GM18907 (cell line): ENCODE measurements around the gene COMTD1.
"Not testable (repeated sequence)": the region's sequence is repeated elsewhere in the genome, so short reads cannot be mapped to it uniquely, and the experiment has no call there.

Source experiments
- ATAC-seq: cut with Tn5 transposase; IDR thresholded peaks from one replicate; pipeline ENCODE4 v1.9.1; 2021; ENCODE audit warnings: mild to moderate bottlenecking, moderate library complexity; ENCODE audit not compliant: unreplicated experiment

The COMTD1 gene

DNA sequence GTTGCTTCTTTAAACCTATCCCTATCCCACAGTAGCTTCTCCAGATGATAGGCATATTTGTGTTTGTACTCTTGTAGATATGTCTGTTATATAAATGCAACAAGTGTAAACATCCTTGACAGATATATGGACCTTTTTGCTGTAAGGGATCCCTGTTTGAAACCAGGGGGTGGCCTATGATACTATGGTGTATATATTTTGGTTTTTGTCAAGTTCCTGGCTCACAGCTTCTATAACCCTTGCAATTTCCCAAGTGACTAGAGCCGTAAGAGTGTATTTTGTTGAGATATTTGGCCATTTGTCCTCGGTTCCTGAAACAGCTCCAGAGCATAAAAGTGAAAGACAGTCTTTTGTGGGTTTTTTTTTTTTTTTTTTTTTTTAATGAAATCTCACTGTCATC, 9.7 kb downstream of the COMTD1 start:
- no peak for ATAC-seq

DNA sequence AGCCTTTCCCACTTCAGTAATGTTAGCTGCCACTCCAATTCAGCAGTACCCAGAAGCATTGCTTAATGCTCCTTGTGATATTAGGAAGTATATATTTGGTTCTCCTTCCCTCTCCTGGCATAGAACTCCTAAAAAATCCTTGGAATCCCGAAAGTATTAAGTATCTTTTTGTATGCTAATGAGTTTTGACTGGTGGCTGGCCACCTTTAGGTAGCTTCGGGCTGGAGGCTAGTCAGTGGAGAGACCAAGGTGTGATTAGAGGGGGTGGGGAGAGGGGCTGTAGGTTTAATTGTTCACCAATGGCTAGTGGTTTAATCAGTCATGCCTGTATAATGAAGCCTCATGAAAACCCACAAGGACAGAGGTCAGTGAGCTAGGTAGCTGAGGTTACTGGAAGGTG, 12.2 kb downstream of the COMTD1 start:
- ATAC-seq, result no peak

DNA sequence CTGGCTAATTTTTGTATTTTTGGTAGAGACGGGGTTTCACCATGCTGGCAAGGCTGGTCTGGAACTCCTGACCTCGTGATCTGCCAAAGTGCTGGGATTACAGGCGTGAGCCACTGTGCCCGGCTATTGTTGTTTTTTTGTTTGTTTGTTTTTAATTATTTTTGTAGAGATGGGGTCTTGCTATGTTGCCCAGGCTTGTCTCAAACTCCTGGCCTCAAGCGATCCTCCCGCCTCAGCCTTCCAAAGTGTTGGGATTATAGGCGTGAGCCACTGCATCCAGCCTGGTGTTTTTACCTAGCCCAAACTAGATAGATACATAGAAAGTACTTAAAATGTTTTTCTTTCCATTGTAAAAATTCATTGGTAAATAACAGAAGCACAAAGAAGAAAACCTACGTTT, 14.3 kb downstream of the COMTD1 start:
- ATAC-seq, result not testable (repeated sequence)

DNA sequence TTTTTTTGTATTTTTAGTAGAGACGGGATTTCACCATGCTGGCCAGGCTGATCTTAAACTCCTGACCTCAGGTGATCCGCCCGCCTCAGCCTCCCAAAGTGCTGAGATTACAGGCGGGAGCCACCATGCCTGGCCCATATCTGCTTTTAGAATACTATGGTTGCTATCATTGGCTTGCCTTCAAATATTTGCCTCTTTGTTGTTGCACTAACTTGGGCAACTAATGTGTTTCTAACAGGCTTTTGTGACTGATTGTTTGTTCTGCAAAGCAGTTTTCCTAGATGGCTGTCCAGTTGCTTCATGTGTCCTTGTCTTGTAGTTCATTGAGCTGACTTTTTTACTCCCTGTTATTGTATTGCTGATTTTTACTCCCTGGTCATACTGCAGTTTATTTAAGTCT, 15.5 kb downstream of the COMTD1 start:
- no peak for ATAC-seq

DNA sequence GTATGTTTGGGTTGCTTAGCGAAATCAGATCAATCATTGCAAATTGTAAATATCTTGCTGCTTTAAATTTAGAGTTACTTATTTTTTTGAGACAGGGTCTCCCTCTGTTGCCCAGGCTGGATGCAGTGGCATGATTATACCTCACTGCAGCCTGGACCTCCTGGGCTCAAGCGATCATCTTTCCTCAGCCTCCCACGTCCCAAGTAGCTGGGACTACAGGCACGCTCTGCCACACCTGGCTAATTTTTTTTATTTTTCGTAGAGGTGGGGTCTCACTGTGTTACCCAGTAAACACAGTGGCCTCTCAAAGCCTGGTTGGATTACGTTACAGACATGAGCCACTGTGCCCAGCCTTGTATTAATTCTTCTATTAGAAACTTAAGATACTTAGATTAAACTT, 23.4 kb downstream of the COMTD1 start:
- no peak for ATAC-seq

DNA sequence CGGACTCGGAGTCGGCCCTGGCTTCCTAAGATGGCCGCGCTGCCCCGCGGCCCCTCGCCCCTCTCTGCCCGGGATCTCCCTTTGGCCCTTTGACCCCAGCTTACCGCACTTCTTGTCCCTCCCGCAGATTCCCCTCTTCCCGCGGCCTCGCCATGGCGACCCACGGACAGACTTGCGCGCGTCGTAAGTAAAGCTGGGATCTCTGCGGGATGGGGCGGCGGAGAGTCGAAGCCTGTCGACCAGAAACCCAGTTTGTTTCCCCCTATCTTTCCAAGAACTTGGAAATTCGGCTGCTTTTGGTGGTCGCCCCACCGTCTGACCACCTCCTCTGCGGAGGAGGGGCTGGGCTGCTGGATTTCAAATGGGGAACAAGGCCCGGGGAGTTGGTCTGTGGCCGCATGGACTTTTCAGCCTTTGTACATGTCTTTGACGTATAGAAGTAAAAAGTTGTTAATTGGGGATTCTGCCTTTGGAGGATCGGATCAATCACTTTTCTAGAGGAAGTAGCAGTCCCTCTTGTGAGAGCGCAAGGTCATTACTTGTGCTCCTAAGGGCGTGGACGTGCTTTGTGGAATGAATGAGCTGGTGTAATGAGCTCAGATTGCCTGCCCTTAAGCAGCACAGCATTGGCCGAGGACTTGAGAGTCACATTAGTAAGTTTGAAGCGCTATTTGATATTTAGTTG, 24.6 kb downstream of the COMTD1 start:
- ATAC-seq, result no peak

DNA sequence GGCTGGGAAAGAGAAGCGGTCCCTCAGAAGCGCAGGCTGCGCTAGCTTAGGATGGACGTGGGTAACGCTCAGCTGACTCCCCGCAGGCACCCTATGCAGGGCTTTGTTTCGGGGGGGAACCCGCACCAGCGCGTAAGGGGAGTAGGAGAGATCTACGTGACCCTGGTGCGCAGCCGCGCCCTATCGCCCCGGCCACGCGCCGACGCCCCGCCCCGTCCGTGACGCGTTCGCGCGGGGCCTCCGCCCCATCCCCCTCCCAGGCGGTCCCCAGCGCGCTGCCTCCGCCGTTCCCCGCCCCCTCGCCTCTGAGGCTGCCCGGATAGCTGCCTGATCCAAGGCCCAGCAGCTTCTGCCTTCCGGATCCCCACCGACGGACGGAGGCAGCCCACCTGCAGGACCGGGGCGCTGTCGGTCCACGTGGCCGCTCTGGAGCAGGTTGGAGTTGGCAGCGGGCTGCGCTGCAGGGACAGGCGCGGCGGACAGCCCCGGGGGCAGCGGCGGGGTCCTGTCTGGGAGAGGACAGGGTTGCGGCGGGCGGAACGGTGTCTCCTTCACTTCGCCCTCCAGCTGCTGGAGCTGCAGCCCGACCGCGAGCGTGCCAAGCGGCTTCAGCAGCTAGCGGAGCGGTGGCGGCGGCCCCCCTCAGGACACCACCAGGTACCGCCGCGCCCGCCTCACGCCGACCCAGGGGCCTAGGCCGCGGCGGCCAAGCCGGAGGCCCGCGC, 25.3 kb downstream of the COMTD1 start, which contains the start of gene VDAC2:
VDAC2 (plus strand) TSS at position 515 of the 725 bp plus-strand sequence. CDS start 363 bp downstream, outside the sequence.
- peak; percentile 84 for ATAC-seq

DNA sequence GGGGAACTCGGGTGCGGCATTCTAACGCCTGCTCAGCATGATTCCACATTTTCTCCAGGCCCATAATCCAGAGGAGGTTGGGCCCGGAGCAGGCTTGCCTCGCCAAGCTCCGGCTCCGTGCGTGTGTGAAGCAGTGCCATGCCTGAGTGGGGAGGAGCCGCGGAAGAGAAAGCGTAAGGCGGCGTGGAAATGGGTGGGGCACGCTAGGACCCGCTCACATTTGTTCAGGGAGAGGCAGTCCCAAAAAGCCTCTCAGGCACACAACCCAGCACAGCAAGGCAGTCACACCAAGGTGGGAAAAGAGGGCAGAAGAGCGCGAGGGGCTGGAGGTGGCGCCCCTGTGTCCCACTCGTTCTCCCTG, 25.9 kb downstream of the COMTD1 start:
- peak; percentile 63 for ATAC-seq

DNA sequence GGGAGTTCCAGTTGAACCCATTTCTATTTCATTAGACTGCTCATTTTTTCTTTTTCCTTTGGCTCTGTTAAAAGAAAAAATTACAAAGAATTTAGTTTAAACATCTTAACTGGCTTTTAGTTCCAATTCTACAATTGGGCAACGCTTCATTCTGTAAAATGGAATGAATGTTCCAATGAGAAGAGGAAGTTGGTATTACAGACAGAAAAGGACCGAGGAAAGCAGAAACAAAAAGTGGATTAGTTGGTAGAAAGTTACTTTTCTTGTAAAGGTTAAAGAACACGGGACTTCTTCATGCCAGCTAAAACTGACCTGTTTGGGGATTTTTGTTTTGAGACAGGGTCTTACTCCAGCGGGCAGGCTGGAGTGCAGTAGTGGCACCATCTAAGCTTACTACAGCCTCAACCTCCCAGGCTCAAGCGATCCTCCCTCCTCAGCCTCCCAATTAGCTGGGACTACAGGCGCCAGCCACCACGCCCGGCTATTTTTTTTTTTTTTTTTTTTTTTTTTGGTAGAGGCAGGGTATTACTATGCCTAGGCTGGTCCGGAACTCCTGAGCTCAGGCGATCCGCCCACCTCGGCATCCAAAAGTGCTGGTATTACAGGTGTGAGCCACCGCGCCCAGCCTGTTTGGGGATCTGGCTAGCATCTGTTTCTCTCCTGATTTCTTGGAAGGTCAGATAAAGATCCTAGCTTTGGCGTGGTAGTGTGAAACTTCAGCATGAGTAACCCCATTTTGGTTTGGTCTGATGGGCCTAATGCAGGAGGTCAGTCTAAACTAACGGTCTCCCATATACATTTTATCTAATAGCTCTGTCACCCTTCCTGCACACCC, 26.5 kb downstream of the COMTD1 start:
- ATAC-seq, result peak; percentile 3

GRCh38 chr10:75208181-75208580, 27.6 kb downstream of the COMTD1 start:
- ATAC-seq, result no peak

GRCh38 chr10:75207857-75208144, 28.0 kb downstream of the COMTD1 start:
- ATAC-seq, result no peak

DNA sequence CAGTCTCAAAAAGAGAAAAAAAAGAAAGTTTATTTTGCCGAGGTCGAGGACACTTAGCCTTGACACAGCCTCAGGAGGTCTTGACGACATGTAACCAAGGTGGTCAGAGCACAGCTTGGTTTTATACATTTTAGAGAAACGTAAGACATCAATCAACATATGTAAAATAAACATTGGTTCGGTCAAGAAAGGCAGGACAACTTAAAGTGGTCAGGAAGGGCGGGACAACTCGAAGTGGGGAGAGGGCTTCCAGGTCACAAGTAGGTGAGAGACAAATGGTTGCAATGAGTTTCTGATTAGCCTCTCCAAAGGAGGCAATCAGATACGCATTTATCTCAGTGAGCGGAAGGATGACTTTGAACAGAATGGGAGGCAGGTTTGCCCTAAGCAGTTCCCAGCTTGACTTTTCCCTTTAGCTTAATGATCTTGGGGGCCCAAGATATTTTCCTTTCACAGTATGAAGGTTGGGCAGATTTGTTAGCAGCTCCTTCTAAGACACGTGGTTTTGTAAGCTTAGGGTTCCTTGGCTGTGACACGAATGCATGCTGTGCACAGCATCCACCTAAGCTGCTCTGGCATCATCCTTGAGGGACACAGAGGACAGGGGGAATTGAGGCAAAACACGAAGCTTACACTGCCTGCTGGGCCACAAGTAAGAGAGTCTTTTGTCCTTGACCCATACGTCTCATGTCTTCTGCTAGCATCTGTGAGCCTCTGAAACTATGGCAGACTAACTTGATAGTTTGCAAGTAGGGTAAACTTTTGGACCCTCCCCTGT, 28.5 kb downstream of the COMTD1 start:
- no peak for ATAC-seq

GRCh38 chr10:75206638-75207037, 29.1 kb downstream of the COMTD1 start:
- not testable (repeated sequence) for ATAC-seq

- no peak for ATAC-seq
Observed at GRCh38 chr10:75205908-75206307, 29.8 kb downstream of the COMTD1 start.

DNA sequence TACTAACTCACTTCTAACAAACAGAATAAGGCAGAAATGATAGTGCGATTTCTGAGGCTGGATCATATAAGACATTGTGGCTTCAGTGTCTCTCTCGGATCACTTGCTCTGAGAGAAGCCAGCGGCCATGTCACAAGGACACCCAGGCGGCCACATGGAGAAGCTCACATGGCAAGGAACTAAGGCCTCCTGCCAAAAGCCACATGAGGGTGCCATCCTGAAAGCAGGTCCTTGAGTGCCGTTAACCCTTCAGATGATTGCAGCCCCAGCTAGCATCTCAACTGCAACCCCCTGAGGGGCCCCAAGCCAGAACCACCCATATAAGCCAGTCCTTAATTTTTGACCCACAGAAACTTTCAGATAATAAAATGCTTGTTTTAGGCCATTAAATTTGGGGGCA, 32.0 kb downstream of the COMTD1 start:
- ATAC-seq, result no peak

- ATAC-seq, result not testable (repeated sequence)
Observed at GRCh38 chr10:75203046-75203620, 32.6 kb downstream of the COMTD1 start.

- no peak for ATAC-seq
Observed at GRCh38 chr10:75202321-75203045, 33.3 kb downstream of the COMTD1 start.

- ATAC-seq, result no peak
Observed at GRCh38 chr10:75201793-75202307, 33.9 kb downstream of the COMTD1 start.

- ATAC-seq, result not testable (repeated sequence)
Observed at GRCh38 chr10:75199949-75200348, 35.8 kb downstream of the COMTD1 start.

GRCh38 chr10:75197906-75198305, 37.9 kb downstream of the COMTD1 start:
- no peak for ATAC-seq
